GM12872 (cell line): ENCODE data around the gene MTHFR.

ENCODE experiments used
- CTCF ChIP-seq: IDR thresholded peaks from 3 replicates; pipeline ENCODE4 v1.5.1; 2011; ENCODE audit warnings: low read depth, mild to moderate bottlenecking, low read length, moderate library complexity; ENCODE audit not compliant: insufficient read depth

Gene MTHFR

GRCh38 chr1:11805422-11806306, at the start of gene MTHFR, which contains the start of gene CLCN6:
TSS of gene MTHFR (minus strand) at chr1:11805964. CDS start at chr1:11803116, 2,848 bp downstream.
TSS of gene CLCN6 (plus strand) at chr1:11806191. CDS start at chr1:11806263, 72 bp downstream.
- no peak for TF ChIP-seq CTCF

- TF ChIP-seq CTCF, result no peak
Observed at GRCh38 chr1:11855430-11855829, 49.7 kb upstream of the MTHFR start.

- no peak for TF ChIP-seq CTCF
Observed at GRCh38 chr1:11854519-11854918, 48.8 kb upstream of the MTHFR start.

GRCh38 chr1:11851180-11851579, 45.4 kb upstream of the MTHFR start:
- no peak for TF ChIP-seq CTCF

- TF ChIP-seq CTCF, result no peak
Observed at GRCh38 chr1:11850156-11850555, 44.4 kb upstream of the MTHFR start.

GRCh38 chr1:11848373-11848700, 42.6 kb upstream of the MTHFR start:
- TF ChIP-seq CTCF, result no peak

GRCh38 chr1:11847667-11848372, 42.1 kb upstream of the MTHFR start, which contains the start of gene NPPA:
TSS of gene NPPA (minus strand) at chr1:11847783. CDS start at chr1:11847684, 99 bp downstream.
- TF ChIP-seq CTCF, result no peak
